SK-N-SH treated with all-trans-retinoic acid at 6 μM for 48 hours (cell line): Measurements from ENCODE around the gene GPR63.

ENCODE experiments used
- ATAC-seq: fragments of 200-7000 bp; cut with Tn5 transposase; 3 replicates; pipeline ENCODE4 v1.9.1; 2020; ENCODE audit warnings: mild to moderate bottlenecking, moderate library complexity
- ARNTL ChIP-seq: fragments of 450-650 bp; formaldehyde crosslinking; IDR thresholded peaks from 2 replicates; pipeline ENCODE4 v1.5.0; 2020; ENCODE audit warnings: low read depth, mild to moderate bottlenecking, moderate library complexity, borderline replicate concordance
- BACH2 ChIP-seq: fragments of 250-450 bp; sonication (Bioruptor Pico); IDR thresholded peaks from 2 replicates; pipeline ENCODE4 v1.9.0; 2021; ENCODE audit warnings: mild to moderate bottlenecking, borderline replicate concordance
- CREB5 ChIP-seq: fragments of 250-450 bp; sonication (Bioruptor Pico); IDR thresholded peaks from 2 replicates; pipeline ENCODE4 v1.5.1; 2020; ENCODE audit warnings: low read depth, mild to moderate bottlenecking, moderate library complexity
- CSDC2 ChIP-seq: fragments of 250-450 bp; sonication (Bioruptor Pico); IDR thresholded peaks from 2 replicates; pipeline ENCODE4 v1.5.0; 2020; ENCODE audit warnings: mild to moderate bottlenecking, moderate library complexity
- CSRNP3 ChIP-seq: fragments of 250-450 bp; sonication (Bioruptor Pico); IDR thresholded peaks from 2 replicates; pipeline ENCODE4 v1.5.1; 2021; ENCODE audit warnings: mild to moderate bottlenecking, moderate library complexity
- ESRRG ChIP-seq: fragments of 250-450 bp; sonication (Bioruptor Pico); IDR thresholded peaks from 2 replicates; pipeline ENCODE4 v1.6.1; 2021; ENCODE audit warnings: mild to moderate bottlenecking
- GLIS3 ChIP-seq: fragments of 250-450 bp; sonication (Bioruptor Pico); IDR thresholded peaks from 2 replicates; pipeline ENCODE4 v1.5.0; 2020; ENCODE audit warnings: mild to moderate bottlenecking, moderate library complexity
- ISL1 ChIP-seq: fragments of 250-450 bp; sonication (Bioruptor Pico); IDR thresholded peaks from 2 replicates; pipeline ENCODE4 v2.1.2; 2022; ENCODE audit warnings: mild to moderate bottlenecking, moderate library complexity
- OSR1 ChIP-seq: fragments of 250-450 bp; sonication (Bioruptor Pico); IDR thresholded peaks from 2 replicates; pipeline ENCODE4 v1.8.0; 2022; ENCODE audit warnings: moderate library complexity, mild to moderate bottlenecking, inconsistent platforms
- TOX ChIP-seq: fragments of 250-450 bp; sonication (Bioruptor Pico); IDR thresholded peaks from 2 replicates; pipeline ENCODE4 v1.8.0; 2021; ENCODE audit warnings: mild to moderate bottlenecking, moderate library complexity, borderline replicate concordance
- ZC3H10 ChIP-seq: fragments of 250-450 bp; sonication (Bioruptor Pico); IDR thresholded peaks from 2 replicates; pipeline ENCODE4 v1.5.1; 2021; ENCODE audit warnings: mild to moderate bottlenecking, moderate library complexity
- ZFP3 ChIP-seq: fragments of 250-450 bp; sonication (Bioruptor Pico); IDR thresholded peaks from 2 replicates; pipeline ENCODE4 v1.5.0; 2020; ENCODE audit warnings: mild to moderate bottlenecking, moderate library complexity
- ZFP30 ChIP-seq: fragments of 450-650 bp; formaldehyde crosslinking; IDR thresholded peaks from 2 replicates; pipeline ENCODE4 v1.5.0; 2022; ENCODE audit warnings: mild to moderate bottlenecking, moderate library complexity
- ZNF565 ChIP-seq: fragments of 450-650 bp; formaldehyde crosslinking; conservative IDR thresholded peaks from 2 replicates; pipeline ENCODE4 v1.5.0; 2020; ENCODE audit warnings: low read depth, mild to moderate bottlenecking, moderate library complexity
- ZNF70 ChIP-seq: fragments of 450-650 bp; formaldehyde crosslinking; IDR thresholded peaks from 2 replicates; pipeline ENCODE4 v1.5.0; 2020; ENCODE audit warnings: mild to moderate bottlenecking, moderate library complexity
- TF ChIP-seq, protein P1 (sequence below): fragments of 250-450 bp; sonication (Bioruptor Pico); IDR thresholded peaks from 2 replicates; pipeline ENCODE4 v1.8.0; 2020; ENCODE audit warnings: mild to moderate bottlenecking, moderate library complexity, borderline replicate concordance

GPR63 gene

GRCh38 chr6:96760153-96760687 lies 77.1 kb downstream of the GPR63 start:
- ATAC-seq, result no peak; the same call in 2 of the 3 replicates

GRCh38 chr6:96755096-96755495 lies 82.2 kb downstream of the GPR63 start:
- TF ChIP-seq ISL1 (CRISPR knock-in tag) (no peak), ZFP3 (CRISPR knock-in tag) (no peak), CSRNP3 (CRISPR knock-in tag) (no peak)
- ATAC-seq, result no peak

More at GRCh38 chr6:96760153-96760687, 77.1 kb downstream of the GPR63 start:
- TF ChIP-seq ZFP30 (CRISPR knock-in tag) (no peak), TOX (no peak), ISL1 (CRISPR knock-in tag) (no peak), CSDC2 (CRISPR knock-in tag) (no peak), ZNF565 (CRISPR knock-in tag) (no peak), ZFP3 (CRISPR knock-in tag) (no peak), ARNTL (CRISPR knock-in tag) (no peak), ZNF70 (CRISPR knock-in tag) (no peak)

DNA sequence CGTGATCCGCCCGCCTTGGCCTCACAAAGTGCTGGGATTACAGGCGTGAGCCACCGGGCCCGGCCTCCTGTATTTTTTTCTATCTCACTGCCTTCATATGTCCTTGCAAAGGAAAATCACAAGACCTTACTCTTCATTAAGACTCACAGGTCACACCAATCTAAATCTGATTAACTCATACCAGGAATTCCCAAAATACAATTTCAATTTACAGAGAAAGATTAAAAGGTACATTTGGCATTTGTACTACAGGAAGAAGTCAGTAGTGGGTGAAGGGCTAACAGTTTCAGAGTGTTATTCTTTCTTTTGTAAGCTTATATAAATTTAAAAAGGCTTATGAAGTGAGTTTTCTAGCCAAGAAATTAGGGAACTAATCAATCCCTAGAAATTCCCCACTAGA lies 87.4 kb downstream of the GPR63 start:
- no peak for ATAC-seq
- TF ChIP-seq CSDC2 (CRISPR knock-in tag), result no peak
- TF ChIP-seq BACH2 (CRISPR knock-in tag), result no peak
- TF ChIP-seq ZFP3 (CRISPR knock-in tag), result no peak
- TF ChIP-seq, protein P1, sequence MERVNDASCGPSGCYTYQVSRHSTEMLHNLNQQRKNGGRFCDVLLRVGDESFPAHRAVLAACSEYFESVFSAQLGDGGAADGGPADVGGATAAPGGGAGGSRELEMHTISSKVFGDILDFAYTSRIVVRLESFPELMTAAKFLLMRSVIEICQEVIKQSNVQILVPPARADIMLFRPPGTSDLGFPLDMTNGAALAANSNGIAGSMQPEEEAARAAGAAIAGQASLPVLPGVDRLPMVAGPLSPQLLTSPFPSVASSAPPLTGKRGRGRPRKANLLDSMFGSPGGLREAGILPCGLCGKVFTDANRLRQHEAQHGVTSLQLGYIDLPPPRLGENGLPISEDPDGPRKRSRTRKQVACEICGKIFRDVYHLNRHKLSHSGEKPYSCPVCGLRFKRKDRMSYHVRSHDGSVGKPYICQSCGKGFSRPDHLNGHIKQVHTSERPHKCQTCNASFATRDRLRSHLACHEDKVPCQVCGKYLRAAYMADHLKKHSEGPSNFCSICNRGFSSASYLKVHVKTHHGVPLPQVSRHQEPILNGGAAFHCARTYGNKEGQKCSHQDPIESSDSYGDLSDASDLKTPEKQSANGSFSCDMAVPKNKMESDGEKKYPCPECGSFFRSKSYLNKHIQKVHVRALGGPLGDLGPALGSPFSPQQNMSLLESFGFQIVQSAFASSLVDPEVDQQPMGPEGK (CRISPR knock-in tag), result no peak
- TF ChIP-seq OSR1, result no peak
- no peak for TF ChIP-seq ESRRG
- TF ChIP-seq ZNF70 (CRISPR knock-in tag), result no peak
- no peak for TF ChIP-seq TOX
- no peak for TF ChIP-seq GLIS3 (CRISPR knock-in tag)
- TF ChIP-seq ZFP30 (CRISPR knock-in tag), result no peak
- TF ChIP-seq CREB5, result no peak
- no peak for TF ChIP-seq ZC3H10
